Activated CD4-positive, alpha-beta T cell treated with anti-CD3 and anti-CD28 coated beads, Interleukin-2, amount 50 U/mL, for 1 hour (primary cell): Measurements from ENCODE around the gene TRAF3IP3.

Experiments used
- DNase-seq: peaks from one replicate; pipeline ENCODE4 v3.0.0-alpha.2; 2020

TRAF3IP3 gene, protein sequence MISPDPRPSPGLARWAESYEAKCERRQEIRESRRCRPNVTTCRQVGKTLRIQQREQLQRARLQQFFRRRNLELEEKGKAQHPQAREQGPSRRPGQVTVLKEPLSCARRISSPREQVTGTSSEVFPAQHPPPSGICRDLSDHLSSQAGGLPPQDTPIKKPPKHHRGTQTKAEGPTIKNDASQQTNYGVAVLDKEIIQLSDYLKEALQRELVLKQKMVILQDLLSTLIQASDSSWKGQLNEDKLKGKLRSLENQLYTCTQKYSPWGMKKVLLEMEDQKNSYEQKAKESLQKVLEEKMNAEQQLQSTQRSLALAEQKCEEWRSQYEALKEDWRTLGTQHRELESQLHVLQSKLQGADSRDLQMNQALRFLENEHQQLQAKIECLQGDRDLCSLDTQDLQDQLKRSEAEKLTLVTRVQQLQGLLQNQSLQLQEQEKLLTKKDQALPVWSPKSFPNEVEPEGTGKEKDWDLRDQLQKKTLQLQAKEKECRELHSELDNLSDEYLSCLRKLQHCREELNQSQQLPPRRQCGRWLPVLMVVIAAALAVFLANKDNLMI

DNA sequence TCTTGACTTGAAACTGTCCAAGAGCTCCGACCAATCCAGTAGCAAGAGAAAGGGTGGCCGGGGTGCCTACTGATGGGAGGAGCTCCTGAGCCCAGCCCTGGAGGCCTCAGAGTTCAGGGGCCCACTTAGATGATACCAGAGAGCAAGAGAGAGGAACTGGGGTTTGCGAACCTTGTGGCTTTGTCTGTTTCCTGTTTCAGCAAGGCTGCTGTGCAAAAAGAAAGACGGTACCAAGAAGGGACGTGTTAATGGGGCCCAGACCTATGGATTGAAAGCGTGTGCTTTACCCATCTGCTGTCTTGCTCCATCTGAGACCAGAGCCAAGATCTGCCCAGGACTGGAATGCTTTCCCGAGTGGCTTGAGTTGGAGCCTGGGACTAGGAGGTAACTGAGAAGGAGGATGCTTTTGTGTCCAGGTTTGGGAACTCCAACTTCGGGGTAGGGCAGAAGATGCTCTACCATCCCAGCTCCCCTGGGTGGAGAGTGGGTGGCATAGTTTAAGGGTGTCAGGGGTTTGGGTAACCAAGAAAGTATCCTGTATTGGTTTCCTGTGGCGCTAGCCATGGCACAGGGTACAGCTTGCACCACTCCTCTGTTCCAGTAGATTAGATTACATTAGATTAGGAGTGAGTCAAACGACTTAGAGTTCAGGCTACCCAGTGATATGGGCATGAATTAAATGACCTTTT lies at the start of gene TRAF3IP3:
TRAF3IP3 (plus strand) TSS at position 128 of the 689 bp plus-strand sequence. CDS start 3,987 bp downstream, outside the sequence.
- peak; percentile 68 for DNase-seq

DNA sequence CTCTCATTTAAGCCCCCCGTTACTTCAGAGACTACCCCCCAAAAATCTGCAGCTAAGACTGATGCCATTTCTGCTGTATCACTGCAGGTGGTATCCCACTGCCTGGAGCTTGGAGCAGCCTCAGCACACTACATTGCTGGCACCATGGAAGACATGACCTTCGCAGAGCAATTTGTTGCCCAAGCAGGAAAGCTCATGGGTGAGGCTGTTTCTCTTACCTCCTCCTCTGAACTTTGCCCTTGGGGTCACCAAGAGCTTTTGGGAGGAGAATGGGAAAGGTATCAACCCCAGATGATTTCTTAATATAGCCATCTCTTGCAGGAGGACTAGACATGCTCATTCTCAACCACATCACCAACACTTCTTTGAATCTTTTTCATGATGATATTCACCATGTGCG lies 49.2 kb upstream of the TRAF3IP3 start:
- DNase-seq: no peak

DNA sequence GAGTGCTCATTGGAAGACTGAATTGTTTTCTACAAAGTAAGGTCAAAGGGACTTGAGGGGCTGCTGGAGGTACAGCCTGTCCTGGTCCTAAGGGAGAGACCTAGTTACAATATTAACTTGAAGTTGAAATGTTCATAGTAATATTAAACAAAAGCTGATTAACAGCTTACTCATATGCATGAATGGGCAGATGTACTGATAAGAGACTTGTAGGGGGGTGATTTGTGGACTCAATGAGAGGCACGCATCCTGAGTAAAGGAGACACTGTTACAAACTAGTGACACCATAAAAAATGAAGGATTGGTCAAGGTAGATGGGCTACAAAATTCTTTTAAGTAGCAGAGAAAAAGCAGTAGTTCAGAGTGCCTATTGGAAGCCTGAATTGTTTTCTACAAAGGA lies 48.5 kb upstream of the TRAF3IP3 start:
- DNase-seq: no peak

DNA sequence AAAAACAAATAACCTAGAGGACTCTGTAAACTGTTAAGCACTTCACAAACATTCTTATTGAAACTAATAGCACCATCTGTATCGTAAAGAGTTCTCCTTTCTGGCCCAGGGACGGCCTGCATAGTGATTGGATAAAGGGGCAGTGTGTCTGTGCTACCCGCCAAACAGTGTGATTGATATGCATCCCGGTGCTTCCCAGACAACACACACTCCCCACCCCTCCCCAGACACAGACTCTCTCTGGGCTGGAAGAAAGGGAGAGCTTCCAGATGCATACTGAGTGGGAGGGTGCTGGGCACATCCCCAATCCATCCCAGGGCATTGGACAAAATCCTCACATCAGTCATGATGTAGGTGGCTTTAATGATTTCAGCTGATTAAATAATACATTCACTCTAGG lies 47.6 kb upstream of the TRAF3IP3 start:
- no peak for DNase-seq

DNA sequence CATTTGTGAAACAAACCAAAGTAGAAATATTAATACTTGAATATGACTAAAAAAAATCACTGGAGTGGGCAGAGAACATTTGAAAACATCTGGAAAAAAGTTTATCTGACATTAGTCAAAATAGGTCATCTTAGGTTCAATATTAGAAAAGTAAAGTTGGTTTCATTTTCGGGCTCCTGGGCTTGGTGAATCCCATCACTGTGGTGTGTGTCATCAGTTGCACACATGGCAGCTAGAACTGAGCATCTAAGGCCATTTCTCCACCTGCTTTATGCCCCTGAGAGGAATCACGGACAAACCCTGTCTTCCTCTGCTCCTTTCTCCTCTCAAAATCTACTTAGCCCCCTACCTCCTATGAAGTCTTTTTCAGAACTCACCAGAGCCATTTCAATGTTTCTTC lies 45.8 kb upstream of the TRAF3IP3 start:
- no peak for DNase-seq

DNA sequence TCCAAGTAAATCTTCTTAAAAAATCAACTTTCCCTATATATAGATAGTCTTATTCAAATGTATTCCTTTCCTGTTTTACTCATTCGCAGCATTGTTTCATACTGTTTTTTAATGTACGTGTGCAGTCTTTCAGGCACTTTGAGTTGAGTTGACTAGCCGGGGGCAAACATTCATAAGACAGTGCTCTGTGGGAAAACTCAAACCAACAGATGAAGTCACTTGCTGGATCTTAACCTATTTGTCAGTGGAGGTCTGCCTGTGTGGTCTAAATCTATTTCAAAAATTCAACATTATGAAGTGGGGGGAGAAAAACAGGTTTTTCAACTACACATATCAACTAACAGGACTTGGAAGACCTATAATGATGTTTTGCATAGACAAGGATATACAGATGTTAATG lies 45.0 kb upstream of the TRAF3IP3 start:
- no peak for DNase-seq

DNA sequence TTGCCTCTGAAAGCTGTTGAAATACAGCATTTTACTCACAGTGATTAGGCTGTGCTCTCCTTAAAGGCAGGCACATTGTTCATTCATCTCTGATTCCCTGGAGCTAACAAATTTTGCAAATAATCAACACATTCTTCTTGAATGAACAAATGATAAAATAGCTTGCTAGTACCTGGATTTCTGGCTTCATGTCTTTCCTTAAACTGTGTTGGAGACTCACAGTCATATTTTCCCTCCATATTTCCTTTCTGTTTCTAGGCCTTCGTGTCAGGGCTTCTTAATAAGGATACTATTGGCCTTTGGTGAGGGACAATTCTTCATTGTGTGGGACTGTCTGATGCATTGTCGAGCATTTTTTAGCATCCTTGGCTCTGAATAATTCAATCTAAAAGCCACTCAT lies 41.5 kb upstream of the TRAF3IP3 start:
- DNase-seq: no peak

DNA sequence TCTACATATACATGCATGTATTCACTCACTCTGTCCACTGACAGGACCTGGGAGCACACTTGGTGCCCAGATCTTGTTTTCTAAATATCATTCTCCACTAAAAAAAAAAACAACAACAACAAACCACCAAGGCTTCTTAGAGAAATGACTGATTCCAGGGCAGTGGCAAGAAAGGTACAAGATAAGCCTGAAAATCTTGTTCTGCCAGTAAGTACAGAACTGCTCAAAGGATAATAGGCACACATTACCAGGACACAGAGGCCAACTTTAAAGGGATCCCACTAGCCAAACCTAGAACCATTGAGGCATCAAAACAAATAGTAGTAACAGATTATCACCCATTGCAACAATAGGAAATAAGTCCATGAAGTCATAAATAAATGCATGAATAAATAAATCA lies 40.5 kb upstream of the TRAF3IP3 start:
- no peak for DNase-seq

DNA sequence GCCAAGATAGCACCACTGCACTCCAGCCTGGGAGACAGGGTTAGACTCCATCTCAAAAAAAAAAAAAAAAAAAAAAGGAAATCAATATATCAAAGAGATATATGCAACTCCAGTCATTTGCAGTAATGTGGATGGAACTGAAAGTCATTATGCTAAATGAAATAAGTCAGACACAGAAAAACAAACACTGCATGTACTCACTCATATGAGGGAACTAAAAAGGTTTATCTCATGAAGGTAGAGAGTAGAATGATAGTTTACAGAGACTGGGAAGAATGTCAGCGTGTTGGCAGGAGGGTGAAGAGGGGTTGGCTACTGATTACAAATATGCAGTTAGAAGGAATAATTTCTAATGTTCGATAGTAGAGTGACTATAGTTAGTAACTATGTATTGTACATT lies 38.0 kb upstream of the TRAF3IP3 start:
- DNase-seq: no peak

DNA sequence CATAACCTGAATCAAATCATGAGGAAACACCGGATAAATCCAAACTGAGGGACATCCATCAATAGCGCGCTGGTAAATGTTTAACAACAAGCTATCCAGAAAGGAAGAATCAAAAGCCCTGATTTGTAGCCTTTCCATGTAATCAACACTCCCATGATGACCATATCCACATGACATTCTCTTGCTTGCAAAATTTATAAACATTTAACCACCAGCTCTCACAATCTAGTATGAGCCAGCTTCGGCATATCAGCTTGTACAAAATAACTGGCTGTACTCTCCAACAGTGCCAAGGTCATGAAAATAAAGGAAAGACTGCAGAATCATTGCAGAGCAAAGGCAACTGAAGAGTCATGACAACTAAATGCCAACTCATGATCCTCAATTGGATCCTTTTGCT lies 35.5 kb upstream of the TRAF3IP3 start:
- no peak for DNase-seq

DNA sequence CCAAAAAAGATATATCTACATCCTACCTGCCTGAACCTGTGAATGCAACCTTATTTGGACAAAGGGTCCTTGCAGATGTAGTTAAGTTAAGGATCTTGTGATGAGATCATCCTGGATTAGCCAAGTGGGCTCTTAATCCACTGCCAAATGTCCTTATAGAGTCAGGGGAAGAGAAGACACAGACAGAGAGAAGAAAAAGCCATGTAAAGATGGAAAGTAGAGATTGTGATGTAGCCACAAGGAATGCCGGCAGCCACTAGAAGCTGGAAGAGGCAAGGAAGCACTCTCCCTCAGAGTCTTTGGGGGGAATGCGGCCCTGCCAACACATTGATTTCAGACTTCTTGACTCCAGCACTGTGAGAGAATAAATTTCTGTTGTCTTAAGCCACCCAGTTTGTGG lies 35.0 kb upstream of the TRAF3IP3 start:
- DNase-seq: no peak

DNA sequence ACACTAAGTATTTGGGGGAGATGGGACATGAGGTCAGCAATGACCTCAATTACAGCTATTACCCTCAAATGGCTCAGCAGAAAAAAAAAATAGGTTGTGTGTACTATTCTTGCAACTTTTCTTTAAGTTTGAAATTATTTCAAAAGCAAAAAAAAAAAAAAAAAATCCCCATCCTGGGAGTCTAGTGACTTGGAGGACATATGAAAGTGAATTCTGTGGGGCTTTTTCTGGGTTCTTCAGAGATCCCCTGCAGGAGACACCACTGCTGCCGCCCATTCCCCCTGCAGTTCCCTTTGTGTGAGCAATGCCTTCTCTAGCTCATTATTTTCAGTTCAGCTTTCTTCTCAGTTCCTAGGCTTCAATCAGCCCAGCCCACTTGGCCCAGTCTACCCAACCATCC lies 34.5 kb upstream of the TRAF3IP3 start:
- DNase-seq: no peak

DNA sequence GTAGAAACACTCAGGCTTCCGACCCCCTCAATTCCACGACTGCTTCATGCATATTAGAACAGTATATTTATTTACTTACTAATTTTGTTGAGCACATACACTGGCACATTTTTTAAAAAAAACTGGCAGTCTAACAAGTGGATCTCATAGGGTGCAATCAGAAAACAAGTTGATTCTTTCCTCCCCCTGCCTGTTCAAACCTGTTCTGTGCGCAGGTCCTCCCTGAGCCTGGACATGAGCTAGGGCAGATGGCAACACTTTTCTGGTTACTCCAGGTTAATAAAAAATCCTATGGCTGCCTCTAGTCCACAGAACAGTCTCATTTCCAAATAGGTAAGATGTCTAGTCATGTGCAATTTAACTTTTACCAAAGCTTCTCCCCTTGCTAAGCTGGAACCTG lies 32.6 kb upstream of the TRAF3IP3 start:
- no peak for DNase-seq

DNA sequence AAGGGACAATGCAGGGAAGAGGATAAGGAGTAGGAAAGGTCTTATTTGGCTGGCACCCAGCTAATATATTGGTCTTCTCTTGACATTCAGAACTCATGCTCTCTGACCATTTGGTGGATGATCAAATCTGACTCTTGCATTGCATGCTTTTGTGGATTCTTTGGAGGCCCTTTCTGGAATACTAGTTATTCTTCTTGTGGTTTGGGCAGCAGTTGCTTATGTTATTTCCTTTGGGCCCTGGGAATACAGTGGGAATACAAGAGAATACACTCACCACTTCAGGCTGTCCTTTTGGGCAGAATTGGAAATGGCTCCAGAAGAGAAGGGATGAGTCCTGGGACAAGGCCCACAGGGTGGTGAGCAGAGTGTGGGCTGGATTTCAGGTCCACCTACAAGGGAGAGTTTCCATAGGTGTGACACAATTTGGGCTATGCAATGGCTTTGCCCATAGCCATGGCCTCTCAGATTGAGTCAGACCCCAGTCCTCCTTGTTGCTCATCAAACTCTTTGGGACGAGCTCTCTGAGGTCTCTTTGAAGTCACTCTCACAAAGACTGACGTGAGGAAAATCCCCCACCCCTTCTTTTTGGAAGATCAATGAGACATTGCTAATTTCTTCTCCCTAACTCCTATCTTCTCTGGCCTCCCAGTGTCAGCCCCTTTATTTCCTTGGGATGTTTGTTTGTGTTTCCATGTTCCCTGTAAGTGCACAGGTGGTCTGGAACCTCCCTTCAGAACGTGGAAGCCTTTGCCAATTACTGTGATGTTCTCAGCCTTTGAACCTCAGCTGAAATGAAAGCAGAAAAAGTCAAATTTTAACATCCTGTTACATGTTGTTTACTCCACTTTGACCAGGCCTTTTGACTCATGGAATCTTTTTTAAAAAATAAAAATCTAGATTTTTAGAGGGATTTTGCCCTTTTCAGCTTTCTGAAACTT lies 31.8 kb upstream of the TRAF3IP3 start:
- DNase-seq: no peak

DNA sequence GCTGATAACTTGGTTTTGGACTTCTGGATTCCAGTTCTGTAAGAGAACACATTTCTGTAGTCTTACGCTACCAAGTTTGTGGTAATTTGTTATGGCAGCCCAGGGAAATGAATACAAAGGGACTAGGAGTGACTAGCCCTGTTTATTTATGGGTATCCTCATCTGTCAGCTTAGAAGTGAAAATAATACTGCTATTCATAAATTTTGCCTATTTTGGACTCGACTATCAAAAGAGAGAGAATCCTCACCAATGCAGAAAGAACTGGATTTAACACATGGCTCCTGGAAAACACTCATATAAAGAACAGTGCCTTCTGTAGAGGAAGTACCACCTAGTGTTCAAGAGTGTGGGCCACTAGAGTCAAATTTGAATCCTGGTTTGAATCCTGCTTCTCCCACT lies 28.6 kb upstream of the TRAF3IP3 start:
- DNase-seq: no peak

DNA sequence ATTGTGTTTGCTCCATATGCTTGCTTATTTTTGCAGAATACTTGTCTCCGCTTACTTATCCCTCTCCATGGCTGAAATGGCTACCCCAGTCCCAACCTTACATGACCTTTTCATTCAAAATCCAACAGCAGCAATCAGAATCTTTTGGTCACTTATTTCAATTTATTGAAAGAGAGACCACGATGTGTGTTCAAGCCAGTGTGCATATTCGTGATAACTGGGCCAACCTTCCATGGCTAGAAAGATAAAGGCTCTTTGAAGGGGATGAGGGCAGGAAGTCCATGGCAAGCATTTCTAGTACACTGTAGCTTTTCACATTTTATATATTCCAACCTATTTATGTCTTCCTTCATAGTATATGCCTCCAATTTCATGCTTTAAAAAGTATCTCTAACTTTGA lies 28.1 kb upstream of the TRAF3IP3 start:
- DNase-seq: no peak

DNA sequence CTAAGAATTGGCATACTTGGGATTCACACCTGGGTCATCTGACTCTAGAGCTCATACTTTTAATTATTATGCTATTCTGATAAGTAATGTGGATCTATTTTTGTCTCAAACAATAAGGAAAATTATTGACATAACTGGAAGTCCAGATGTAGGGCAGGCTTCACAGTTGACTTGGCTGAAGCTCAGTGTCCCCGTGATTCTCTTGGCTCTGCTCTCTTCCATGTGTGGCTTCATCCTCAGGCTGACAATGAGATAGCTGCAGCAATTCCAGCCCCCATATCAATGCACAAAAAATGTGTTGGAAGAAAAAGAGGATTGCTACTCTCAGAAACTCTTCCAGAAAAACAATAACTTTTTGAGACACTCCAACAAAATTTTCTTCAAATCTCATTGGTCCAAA lies 27.4 kb upstream of the TRAF3IP3 start:
- DNase-seq: no peak

DNA sequence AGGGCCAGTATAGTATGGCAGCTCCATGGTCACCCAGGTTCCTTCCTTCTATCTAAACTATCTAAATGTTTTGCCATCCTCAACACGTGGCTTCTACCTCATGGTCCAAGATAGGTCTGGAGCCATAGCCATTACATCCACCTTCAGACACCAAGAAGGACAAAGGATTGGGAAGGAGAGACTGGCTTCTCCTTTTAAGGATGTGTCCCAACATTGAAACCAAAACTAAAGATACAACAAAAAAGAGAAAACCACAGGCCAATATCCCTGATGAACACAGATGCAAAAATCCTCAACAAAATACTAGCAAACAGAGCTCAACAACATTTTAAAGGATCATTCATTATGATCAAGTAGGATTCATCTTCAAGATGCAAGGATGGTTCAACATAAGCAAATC lies 26.4 kb upstream of the TRAF3IP3 start:
- DNase-seq: no peak

DNA sequence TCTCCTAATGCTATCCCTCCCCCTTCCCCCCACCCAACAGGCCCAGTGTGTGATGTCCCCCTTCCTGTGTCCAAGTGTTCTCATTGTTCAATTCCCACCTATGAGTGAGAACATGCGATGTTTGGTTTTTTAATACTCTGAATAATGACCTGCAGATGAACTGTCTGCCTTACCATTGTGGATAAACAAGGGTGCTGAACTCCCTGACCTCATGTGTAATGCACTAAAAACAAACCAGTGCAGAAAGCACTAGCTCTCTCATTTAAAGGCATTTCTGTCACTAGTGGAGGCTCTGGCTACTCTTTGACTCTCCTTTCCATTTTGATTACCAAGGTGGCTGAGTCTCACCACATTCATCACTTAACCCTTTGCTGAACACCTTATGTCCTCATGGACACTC lies 23.1 kb upstream of the TRAF3IP3 start:
- no peak for DNase-seq

DNA sequence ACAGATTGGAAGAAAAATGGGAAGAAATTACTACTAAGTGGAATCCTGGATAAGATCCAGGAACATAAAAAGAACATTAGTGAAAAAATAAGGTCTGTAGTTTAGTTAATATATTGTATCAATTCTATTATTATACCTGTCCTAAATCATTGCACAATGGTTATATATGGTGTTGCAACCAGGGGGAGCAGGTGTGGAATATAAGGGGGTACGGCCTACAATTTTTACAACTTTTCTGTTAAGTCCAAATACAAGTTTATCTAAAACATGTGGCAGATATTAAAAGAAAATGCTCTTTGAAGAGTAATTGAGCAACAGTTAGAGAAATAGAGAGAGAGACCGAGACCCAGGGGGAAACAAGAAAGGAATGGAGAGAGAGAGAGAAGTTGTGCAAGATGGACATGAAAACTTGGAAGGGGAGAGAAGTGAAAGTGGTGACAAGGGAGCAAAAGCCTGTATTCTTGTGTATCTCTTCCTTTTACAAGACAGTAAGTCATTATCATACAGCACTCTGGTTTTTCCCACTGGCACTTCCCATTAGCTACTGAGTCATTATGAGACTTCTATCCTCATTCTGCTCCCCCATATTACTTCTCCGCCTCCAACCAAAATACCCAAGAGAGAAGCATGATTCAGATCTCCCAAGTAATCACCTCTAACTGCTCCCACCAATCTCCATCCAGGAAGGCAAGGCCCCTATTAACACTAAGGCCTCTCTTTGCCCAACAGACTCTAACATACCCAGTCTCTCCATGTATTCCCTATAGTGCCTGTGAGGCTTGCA lies 22.3 kb upstream of the TRAF3IP3 start:
- no peak for DNase-seq

DNA sequence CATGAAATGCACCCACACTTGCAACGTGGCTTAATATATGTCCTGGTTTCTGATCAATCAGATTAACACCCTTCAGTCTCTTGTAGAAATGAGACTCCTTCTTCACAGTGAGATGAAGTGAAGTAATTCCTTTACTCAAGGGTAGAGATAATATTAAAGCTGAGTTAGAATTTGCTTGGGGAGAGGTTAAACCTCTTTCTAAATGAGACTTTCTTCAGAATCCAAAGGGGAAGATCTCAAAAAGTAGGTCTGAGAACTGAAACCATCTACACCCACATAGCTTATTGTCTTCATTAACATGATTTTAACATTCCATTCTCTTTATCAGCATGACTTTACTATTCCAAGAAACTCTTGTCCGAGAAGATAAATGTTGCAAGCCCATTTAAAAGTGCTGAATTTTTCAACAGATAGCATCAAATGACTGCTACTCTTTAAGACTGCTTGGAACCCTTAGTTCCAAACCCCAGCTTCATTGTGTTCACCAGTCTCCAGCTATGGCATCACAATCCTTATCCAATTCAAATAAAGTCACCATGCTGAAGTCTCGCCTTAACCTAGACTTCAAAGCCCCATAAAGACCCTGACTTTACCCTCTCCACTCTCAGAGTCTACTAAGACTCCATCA lies 19.2 kb upstream of the TRAF3IP3 start:
- no peak for DNase-seq

DNA sequence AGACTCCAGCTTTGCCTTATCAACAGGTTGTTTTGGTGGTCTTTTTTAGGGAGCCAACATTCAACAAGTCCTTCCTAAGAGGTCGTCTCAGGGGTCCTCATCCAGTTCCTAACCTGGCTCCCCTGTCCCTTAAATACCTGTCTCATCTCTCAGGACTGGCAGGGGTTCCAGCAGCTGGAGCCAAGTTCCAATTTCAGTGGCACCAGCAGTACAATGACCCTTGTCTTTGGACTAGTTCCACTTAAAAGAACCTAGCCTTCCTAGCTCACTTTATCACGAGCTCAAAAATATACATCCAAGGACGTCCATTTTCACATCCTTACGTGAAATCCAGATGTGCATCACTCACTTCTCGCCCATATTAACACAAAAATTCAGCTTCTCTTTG lies 18.7 kb upstream of the TRAF3IP3 start:
- DNase-seq: no peak
